ENCODE data around the gene SEMA6C.
"Not testable (repeated sequence)": the region's sequence is repeated elsewhere in the genome, so short reads cannot be mapped to it uniquely, and the experiment has no call there.

SEMA6C gene, protein sequence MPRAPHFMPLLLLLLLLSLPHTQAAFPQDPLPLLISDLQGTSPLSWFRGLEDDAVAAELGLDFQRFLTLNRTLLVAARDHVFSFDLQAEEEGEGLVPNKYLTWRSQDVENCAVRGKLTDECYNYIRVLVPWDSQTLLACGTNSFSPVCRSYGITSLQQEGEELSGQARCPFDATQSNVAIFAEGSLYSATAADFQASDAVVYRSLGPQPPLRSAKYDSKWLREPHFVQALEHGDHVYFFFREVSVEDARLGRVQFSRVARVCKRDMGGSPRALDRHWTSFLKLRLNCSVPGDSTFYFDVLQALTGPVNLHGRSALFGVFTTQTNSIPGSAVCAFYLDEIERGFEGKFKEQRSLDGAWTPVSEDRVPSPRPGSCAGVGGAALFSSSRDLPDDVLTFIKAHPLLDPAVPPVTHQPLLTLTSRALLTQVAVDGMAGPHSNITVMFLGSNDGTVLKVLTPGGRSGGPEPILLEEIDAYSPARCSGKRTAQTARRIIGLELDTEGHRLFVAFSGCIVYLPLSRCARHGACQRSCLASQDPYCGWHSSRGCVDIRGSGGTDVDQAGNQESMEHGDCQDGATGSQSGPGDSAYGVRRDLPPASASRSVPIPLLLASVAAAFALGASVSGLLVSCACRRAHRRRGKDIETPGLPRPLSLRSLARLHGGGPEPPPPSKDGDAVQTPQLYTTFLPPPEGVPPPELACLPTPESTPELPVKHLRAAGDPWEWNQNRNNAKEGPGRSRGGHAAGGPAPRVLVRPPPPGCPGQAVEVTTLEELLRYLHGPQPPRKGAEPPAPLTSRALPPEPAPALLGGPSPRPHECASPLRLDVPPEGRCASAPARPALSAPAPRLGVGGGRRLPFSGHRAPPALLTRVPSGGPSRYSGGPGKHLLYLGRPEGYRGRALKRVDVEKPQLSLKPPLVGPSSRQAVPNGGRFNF

GRCh38 chr1:151146412-151147131 is at the start of gene SEMA6C:
Gene SEMA6C (minus strand): TSS chr1:151146631. CDS start chr1:151142621, 4,010 bp downstream.
- DNase-seq (ENCODE audit: low spot score): peak; percentile 98

- not testable (repeated sequence) for DNase-seq (ENCODE audit: low spot score)
These were observed 48.6 kb upstream of the SEMA6C start for GRCh38 chr1:151194894-151195594.

GRCh38 chr1:151193856-151194255 is 47.4 kb upstream of the SEMA6C start:
- no peak for DNase-seq (ENCODE audit: low spot score)

GRCh38 chr1:151193304-151193703 is 46.9 kb upstream of the SEMA6C start:
- DNase-seq (ENCODE audit: low spot score): no peak

DNA sequence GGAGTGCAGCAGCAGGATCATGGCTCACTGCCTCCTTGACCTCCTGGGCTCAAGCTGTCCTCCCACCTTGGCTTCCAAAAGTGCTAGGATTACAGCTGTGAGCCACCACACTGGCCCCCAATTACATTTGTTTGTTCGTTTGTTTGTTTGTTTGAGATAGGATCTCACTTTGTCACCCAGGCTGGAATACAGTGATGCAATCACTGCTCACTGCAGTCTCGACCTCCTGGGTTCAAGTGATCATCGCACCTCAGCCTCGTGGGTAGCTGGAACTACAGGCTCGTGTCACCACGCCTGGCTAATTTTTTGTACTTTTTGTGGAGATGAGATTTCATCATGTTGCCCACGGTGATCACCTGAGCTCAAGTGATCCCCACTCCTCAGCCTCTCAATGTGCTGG is 45.6 kb upstream of the SEMA6C start:
- DNase-seq (ENCODE audit: low spot score): no peak

DNA sequence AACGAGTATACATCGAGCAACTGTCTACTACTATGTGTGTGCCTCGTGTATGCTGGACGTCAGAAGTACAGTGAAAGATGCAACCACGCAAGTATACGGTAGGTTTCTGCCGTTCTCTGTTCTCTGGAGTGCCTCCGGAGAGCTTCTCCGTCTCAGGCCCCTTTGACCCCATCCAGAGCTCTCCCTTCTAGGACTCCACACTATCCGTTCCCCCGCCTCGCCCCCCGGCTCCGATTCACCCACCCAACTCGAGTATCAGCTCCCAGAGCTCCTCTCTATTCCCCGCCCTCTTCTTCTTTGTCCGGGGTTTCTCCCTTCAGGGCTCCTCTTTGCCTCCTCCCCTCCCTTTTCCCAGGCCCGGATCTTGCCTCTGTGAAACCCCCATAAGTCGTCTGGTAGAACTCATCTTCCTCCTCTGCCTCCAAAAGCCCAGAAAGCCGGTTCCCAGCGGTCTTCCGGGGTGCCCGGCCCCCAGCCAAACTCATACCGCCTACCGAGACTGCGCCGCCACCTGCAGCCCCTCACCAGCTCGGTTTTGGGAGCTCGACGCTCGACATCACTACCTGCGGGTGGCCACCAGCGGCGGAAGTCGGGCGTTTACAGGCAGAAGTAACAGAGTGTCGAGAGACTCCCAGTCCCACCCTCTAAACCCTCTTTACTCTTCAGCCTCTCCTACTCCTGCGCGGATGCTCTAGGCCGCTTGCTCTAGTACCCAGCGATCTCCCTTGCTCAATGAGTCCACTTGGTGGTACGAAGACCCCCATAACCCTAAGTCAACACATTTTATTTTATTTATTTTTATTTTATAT is 43.4 kb upstream of the SEMA6C start, which contains the start of gene VPS72:
TSS of gene VPS72 (minus strand) at position 561 of the 809 bp plus-strand sequence. CDS start at position 485, 76 bp downstream.
- peak; percentile 93 for DNase-seq (ENCODE audit: low spot score)

DNA sequence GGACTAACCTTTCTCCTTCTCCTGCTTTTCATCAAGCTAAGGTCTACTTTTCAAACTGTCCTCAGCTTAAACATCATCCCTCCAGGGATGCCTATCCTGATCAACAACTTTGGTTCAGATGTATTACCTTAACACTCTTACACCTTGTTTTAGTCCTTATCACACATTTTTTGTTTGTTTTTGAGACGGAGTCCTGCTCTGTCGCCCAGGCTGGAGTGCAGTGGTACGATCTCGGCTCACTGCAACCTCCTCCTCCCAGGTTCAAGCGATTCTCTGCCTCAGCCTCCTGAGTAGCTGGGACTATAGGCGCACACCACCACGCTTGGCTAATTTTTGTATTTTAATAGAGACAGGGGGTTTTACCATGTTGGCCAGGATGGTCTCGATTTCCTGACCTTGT is 42.2 kb upstream of the SEMA6C start:
- DNase-seq (ENCODE audit: low spot score): not testable (repeated sequence)

GRCh38 chr1:151187205-151187604 is 40.8 kb upstream of the SEMA6C start:
- no peak for DNase-seq (ENCODE audit: low spot score)

GRCh38 chr1:151184211-151184610 is 37.8 kb upstream of the SEMA6C start:
- no peak for DNase-seq (ENCODE audit: low spot score)

GRCh38 chr1:151176514-151177045 is 30.1 kb upstream of the SEMA6C start:
- no peak for DNase-seq (ENCODE audit: low spot score)

DNA sequence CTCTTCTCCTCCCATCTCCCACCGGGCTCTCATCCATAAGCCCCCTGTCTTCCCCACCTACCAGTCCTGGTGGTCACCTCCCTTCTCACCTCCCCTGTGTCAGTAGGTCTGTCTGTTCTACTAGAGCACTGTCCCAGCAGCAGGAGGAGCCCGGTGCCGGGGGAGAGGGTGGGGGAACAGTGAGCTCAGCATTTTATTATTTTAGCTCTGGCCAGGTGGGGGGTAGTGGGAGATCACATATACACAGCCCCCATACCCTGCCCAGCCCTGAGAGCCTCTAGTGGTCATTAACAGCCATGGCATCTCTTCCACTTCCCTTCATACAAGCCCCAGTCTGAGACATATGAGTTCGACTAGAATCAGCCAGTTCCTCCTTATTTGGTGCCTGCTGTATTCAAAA is 29.4 kb upstream of the SEMA6C start, which contains the start of gene TMOD4:
TSS of gene TMOD4 (minus strand) at position 119 of the 400 bp plus-strand sequence. CDS start 1,106 bp downstream, outside the sequence.
- DNase-seq (ENCODE audit: low spot score): no peak

- DNase-seq (ENCODE audit: low spot score): no peak
These were observed 28.8 kb upstream of the SEMA6C start for GRCh38 chr1:151175041-151175741.

- DNase-seq (ENCODE audit: low spot score): no peak
These were observed 24.8 kb upstream of the SEMA6C start for GRCh38 chr1:151171190-151171589.

GRCh38 chr1:151167116-151167515 is 20.7 kb upstream of the SEMA6C start:
- DNase-seq (ENCODE audit: low spot score): no peak

DNA sequence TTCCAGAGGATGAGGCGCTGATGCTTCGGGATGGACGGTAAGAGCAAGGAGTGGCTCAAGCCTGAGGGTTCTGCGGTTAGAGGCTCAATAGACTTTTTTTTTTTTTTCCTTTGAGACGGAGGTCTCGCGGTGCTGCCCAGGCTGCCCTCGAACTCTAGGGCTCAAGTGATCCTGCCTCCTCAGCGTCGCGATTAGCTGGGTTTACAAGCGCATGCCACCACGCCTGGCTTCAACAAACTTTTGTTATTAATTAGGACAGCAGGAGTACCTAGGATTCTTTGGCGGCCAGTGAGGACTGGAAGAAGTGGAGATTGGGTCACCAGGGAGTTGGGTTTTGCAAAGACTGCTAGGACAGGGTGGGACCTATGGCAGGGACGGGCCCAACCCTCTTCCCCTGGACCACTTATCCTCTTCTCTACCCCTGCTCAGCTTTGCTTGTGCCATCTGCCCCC is 20.1 kb upstream of the SEMA6C start:
- peak; percentile 21 for DNase-seq (ENCODE audit: low spot score)

DNA sequence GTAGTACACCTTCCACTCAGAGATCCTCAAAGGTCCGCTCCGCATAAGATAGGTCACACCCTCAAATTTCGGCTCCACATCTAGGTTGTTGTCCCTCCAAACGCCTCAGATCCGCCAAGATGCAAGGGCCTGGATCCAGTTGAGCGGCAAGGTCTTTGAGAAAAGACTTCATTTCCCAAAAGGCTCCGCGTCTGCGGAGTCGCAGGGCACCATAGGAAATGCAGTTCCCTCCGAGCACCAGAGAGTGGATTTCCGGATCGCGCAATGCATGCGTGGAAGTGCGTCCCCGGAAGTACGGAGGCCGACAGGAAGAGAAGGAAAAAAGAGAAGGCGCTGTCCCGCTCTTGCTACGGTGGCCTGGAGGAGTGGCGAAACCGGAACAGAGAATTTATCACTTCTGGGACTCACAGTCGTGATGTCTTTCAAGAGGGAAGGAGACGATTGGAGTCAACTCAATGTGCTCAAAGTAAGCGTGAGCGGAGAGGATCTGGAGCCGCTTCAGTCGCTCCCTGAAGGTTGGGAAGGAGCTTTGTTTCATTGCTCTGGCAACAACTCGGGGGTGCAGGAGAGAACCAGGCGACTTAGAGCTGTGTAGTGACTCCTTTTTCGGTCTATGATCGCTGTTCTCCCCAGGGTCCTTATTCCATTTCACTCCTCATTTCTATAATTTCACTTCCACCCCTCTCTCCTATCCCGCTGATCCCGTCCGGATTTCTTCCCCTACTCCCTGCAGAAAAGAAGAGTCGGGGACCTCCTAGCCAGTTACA is 19.5 kb upstream of the SEMA6C start, which contains the start of the genes LYSMD1 and SCNM1:
TSS of gene LYSMD1 (minus strand) at position 165 of the 767 bp plus-strand sequence. CDS start 644 bp downstream, outside the sequence.
TSS of gene SCNM1 (plus strand) at position 407 of the 767 bp plus-strand sequence. CDS start at position 416, 9 bp downstream.
- DNase-seq (ENCODE audit: low spot score): peak; percentile 99

GRCh38 chr1:151165281-151165737 is 18.9 kb upstream of the SEMA6C start:
- DNase-seq (ENCODE audit: low spot score): peak; percentile 70

- no peak for DNase-seq (ENCODE audit: low spot score)
These were observed 18.4 kb upstream of the SEMA6C start for GRCh38 chr1:151164732-151165280.

All from cerebellar cortex (tissue), 1 donor.